Loucy (cell line): ENCODE measurements around the gene ARHGDIB.

Experiments used
- H2AFZ ChIP-seq: fragments of 200-600 bp; sonication (generic); 2 replicates; pipeline ENCODE4 v1.6.0; 2016; ENCODE audit warnings: antibody characterized with exemption, mild to moderate bottlenecking, low read length, moderate library complexity
- H3F3A ChIP-seq: fragments of 200-600 bp; 2 replicates; pipeline ENCODE4 v1.6.0; 2016; ENCODE audit warnings: antibody characterized with exemption, low read depth, mild to moderate bottlenecking
- H3K27me3 ChIP-seq: fragments of 200-600 bp; sonication (generic); 2 replicates; pipeline ENCODE4 v1.6.1; 2014; ENCODE audit warnings: low read length, mild to moderate bottlenecking; ENCODE audit not compliant: insufficient read depth, poor library complexity, severe bottlenecking
- H3K36me3 ChIP-seq: fragments of 200-600 bp; sonication (generic); 2 replicates; pipeline ENCODE4 v1.6.1; 2016; ENCODE audit warnings: low read length; ENCODE audit not compliant: insufficient read depth
- H3K4me1 ChIP-seq: fragments of 200-600 bp; sonication (generic); 2 replicates; pipeline ENCODE4 v1.5.1; 2014; ENCODE audit warnings: low read length, mild to moderate bottlenecking; ENCODE audit not compliant: insufficient read depth, poor library complexity, severe bottlenecking
- H3K4me2 ChIP-seq: fragments of 200-600 bp; sonication (generic); 2 replicates; pipeline ENCODE4 v1.6.0; 2014; ENCODE audit warnings: antibody characterized with exemption, low read length, low read depth, mild to moderate bottlenecking; ENCODE audit not compliant: poor library complexity, severe bottlenecking
- H3K4me3 ChIP-seq: fragments of 200-600 bp; sonication (generic); 2 replicates; pipeline ENCODE4 v1.5.1; 2014; ENCODE audit warnings: low read length, mild to moderate bottlenecking, mixed read lengths; ENCODE audit not compliant: poor library complexity, severe bottlenecking
- H3K79me2 ChIP-seq: fragments of 200-600 bp; sonication (generic); 2 replicates; pipeline ENCODE4 v1.6.1; 2014; ENCODE audit warnings: low read length; ENCODE audit not compliant: insufficient read depth
- H3K9ac ChIP-seq: fragments of 200-600 bp; sonication (generic); 2 replicates; pipeline ENCODE4 v1.6.0; 2014; ENCODE audit warnings: mild to moderate bottlenecking, low read depth, low read length, moderate library complexity; ENCODE audit not compliant: poor library complexity, severe bottlenecking
- H3K9me2 ChIP-seq: fragments of 200-600 bp; sonication (generic); replicated peaks from 2 replicates; pipeline ENCODE4 v1.6.1; 2016; ENCODE audit warnings: low read depth, low read length, mixed read lengths
- H3K9me3 ChIP-seq: fragments of 200-600 bp; sonication (generic); 2 replicates; pipeline ENCODE4 v1.6.1; 2014; ENCODE audit warnings: mild to moderate bottlenecking, antibody characterized with exemption, low read length, low read depth; ENCODE audit not compliant: insufficient read depth
- H4K20me1 ChIP-seq: fragments of 200-600 bp; sonication (generic); 2 replicates; pipeline ENCODE4 v1.6.0; 2014; ENCODE audit warnings: antibody characterized with exemption, low read length, mild to moderate bottlenecking; ENCODE audit not compliant: insufficient read depth, poor library complexity, severe bottlenecking
- EZH2phosphoT487 ChIP-seq: fragments of 200-600 bp; IDR thresholded peaks from 2 replicates; pipeline ENCODE4 v1.6.1; 2018; ENCODE audit warnings: antibody characterized with exemption, mild to moderate bottlenecking, moderate library complexity, borderline replicate concordance
- TF ChIP-seq, protein P1 (sequence below): fragments of 200-600 bp; sonication (generic); conservative IDR thresholded peaks from 2 replicates; pipeline ENCODE4 v1.5.1; 2014; ENCODE audit warnings: mild to moderate bottlenecking, antibody characterized with exemption, low read length

ARHGDIB gene

DNA sequence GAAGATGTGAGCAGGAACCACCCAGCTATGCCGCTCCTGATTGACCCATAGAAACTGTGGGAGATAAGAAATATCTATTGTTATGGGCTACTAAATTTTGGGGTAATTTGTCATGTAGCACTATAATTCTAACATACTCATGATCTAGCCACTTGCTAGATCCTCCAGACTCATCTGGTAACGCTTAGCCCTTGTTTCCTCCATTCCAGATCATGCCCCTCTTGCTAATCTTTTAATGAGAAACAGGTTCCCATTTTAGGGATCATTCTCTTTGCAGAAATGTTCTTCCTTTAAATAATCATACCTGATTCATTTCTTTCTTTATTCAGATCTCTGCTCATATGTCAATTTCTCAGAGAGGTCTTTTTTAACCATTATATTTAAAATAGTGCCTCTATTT, 3.8 kb upstream of the ARHGDIB start:
- Histone ChIP-seq H3K4me2 (no peak overlapping the region), H3K27me3 (no peaks in the 10 kb centered on the region), H3K4me3 (no peak overlapping the region), H3K36me3 (no peaks in the 10 kb centered on the region), H3K9ac (no peak overlapping the region), H3F3A (peaks cover 19% of the 10 kb centered on the region; the same call in 1 of the 2 replicates), H3K9me3 (no peaks in the 10 kb centered on the region), H2AFZ (no peak overlapping the region), H3K9me2 (no peaks in the 10 kb centered on the region), H3K4me1 (peaks cover 47% of the 10 kb centered on the region), H3K79me2 (peaks cover 35% of the 10 kb centered on the region), H4K20me1 (peaks cover 6% of the 10 kb centered on the region)
- TF ChIP-seq EZH2phosphoT487 = no peak
- TF ChIP-seq, protein P1, sequence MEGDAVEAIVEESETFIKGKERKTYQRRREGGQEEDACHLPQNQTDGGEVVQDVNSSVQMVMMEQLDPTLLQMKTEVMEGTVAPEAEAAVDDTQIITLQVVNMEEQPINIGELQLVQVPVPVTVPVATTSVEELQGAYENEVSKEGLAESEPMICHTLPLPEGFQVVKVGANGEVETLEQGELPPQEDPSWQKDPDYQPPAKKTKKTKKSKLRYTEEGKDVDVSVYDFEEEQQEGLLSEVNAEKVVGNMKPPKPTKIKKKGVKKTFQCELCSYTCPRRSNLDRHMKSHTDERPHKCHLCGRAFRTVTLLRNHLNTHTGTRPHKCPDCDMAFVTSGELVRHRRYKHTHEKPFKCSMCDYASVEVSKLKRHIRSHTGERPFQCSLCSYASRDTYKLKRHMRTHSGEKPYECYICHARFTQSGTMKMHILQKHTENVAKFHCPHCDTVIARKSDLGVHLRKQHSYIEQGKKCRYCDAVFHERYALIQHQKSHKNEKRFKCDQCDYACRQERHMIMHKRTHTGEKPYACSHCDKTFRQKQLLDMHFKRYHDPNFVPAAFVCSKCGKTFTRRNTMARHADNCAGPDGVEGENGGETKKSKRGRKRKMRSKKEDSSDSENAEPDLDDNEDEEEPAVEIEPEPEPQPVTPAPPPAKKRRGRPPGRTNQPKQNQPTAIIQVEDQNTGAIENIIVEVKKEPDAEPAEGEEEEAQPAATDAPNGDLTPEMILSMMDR = no peak

DNA sequence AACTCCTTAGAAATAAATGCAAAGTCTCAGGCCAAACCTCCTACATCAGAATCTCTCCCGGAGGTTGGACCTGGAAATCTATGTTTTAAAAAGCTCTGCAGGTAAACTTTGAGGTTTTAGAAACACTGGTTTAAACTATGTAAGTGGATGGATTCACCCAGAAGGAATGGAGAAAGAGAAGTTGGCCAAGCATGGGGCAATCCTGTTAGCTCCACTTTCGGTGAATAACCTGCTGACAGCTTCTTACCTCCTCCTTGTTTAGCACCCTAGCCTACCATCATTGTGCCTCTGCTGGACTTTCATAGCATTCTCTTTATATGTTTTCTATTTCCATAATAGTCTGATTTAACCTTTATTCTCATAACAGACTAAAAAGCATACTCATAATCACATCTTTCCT, 3.0 kb upstream of the ARHGDIB start:
- H3K27me3 ChIP-seq = peaks cover 8% of the 10 kb centered on the region
- TF ChIP-seq EZH2phosphoT487 = no peak
- TF ChIP-seq, protein P1 = no peak

DNA sequence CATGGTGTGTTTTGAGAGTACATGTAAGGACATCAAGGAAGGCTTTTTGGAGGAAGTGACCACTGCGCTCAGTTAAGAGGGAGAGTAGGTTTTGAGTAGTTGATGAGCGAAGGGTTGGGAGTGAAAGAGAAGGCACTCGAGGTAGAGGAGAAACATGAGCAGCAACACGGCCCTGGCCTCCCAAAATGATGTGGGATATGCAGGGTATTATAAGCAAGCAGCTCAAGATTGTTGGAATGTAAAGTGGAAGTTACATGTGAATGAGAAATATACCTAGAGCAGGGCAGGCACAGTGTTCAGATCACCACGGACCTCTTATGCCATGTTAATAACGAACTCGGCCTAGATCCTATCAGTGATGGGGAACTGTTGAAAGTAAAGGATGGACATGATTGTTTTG, 2.1 kb upstream of the ARHGDIB start:
- Histone ChIP-seq H3K79me2 (peaks cover 52% of the 10 kb centered on the region), H4K20me1 (peaks cover 23% of the 10 kb centered on the region), H3K36me3 (peaks cover 8% of the 10 kb centered on the region; the same call in 1 of the 2 replicates), H3K4me2 (peak overlapping the region; percentile 93), H3F3A (peaks cover 19% of the 10 kb centered on the region; the same call in 1 of the 2 replicates), H3K27me3 (peaks cover 9% of the 10 kb centered on the region), H3K9ac (peak overlapping the region; percentile 99), H3K9me2 (no peaks in the 10 kb centered on the region), H2AFZ (peak overlapping the region; percentile 52; the same call in 1 of the 2 replicates), H3K4me3 (no peak overlapping the region), H3K4me1 (peaks cover 56% of the 10 kb centered on the region), H3K9me3 (no peaks in the 10 kb centered on the region)
- no peak for TF ChIP-seq EZH2phosphoT487
- TF ChIP-seq, protein P1 = no peak

More for the DNA sequence above, 3.0 kb upstream of the ARHGDIB start:
- H3K79me2 ChIP-seq = peaks cover 43% of the 10 kb centered on the region
- H3K9me3 ChIP-seq = no peaks in the 10 kb centered on the region
- no peak overlapping the region for H3K4me2 ChIP-seq
- H3K4me1 ChIP-seq = peaks cover 50% of the 10 kb centered on the region
- H4K20me1 ChIP-seq = peaks cover 14% of the 10 kb centered on the region
- H3K4me3 ChIP-seq = no peak overlapping the region
- peaks cover 19% of the 10 kb centered on the region; the same call in 1 of the 2 replicates for H3F3A ChIP-seq
- H3K36me3 ChIP-seq = peaks cover 3% of the 10 kb centered on the region; the same call in 1 of the 2 replicates
- H2AFZ ChIP-seq = peak overlapping the region; percentile 8; the same call in 1 of the 2 replicates
- peak overlapping the region; percentile 99 for H3K9ac ChIP-seq
- H3K9me2 ChIP-seq = no peaks in the 10 kb centered on the region
